Testis (tissue), 3 donors: Measurements from ENCODE around the gene CBLB. TPM values are rescaled to one million over a fixed set of nuclear protein-coding genes. Genes with fewer than 3 reads are reported as not detected.
"Not testable (repeated sequence)": the region's sequence is repeated elsewhere in the genome, so short reads cannot be mapped to it uniquely, and the experiment has no call there.

Experiments
- DNase-seq: peaks from one replicate; pipeline ENCODE4 v3.0.0-alpha.2; 2019
- H3K27ac ChIP-seq, 2 donors: fragments of 200-600 bp; sonication (generic); one replicate each; pipeline ENCODE4 v1.5.1; 2019
- H3K27me3 ChIP-seq: fragments of 200-600 bp; sonication (generic); one replicate; pipeline ENCODE4 v1.5.1; 2019
- H3K36me3 ChIP-seq: fragments of 200-600 bp; sonication (generic); one replicate; pipeline ENCODE4 v1.5.1; 2017; ENCODE audit warnings: low read depth; ENCODE audit errors: missing control alignments
- H3K4me1 ChIP-seq: fragments of 200-600 bp; sonication (generic); one replicate; pipeline ENCODE4 v1.5.1; 2019
- H3K4me3 ChIP-seq, 2 donors: fragments of 200-600 bp; sonication (generic); one replicate each; pipeline ENCODE4 v1.5.1; 2017 to 2019
- H3K9me3 ChIP-seq: fragments of 200-600 bp; sonication (generic); one replicate; pipeline ENCODE4 v1.5.1; 2017
- CTCF ChIP-seq, 3 experiments: fragments of 450-650 bp in 2 of 3; fragments of 200-600 bp in 1 of 3; sonication (generic) in 1 of 3; IDR thresholded peaks; one replicate each; pipeline ENCODE4 v1.5.1; 2016 to 2019; ENCODE audit warnings: antibody characterized with exemption in 3 of 3, mild to moderate bottlenecking in 2 of 3, moderate library complexity in 1 of 3
- POLR2A ChIP-seq: fragments of 450-650 bp; IDR thresholded peaks from one replicate; pipeline ENCODE4 v1.6.1; 2017; ENCODE audit warnings: antibody characterized with exemption, mild to moderate bottlenecking, moderate library complexity
- WGBS, 2 donors: methylation state at CpG; one replicate each; pipeline ENCODE4 v1.1.5; 2018; 5-methylcytosine and 5-hydroxymethylcytosine counted together
- intact Hi-C: fragments of 100-400 bp; cut with DNase I; formaldehyde crosslinking; loops from one replicate; pipeline ENCODE4 v1.15.1; 2023; ENCODE audit warnings: low total_unique reads
- polyA plus RNA-seq: library from polyadenylated mRNA; stranded (reverse); fragments of 350-450 nt; fragmentation: Illumina TruSeq; extraction: RNeasy Lipid Tissue Mini Kit (QIAGEN cat#74804); gene quantifications from one replicate; pipeline ENCODE4 v1.2.3, GENCODE V29; 2014; ENCODE audit warnings: low read depth, low replicate concordance; ENCODE audit not compliant: insufficient read depth
- total RNA-seq, 2 donors: library from RNA; depleted of rRNA; stranded (reverse); fragments of >200 nt; gene quantifications; one replicate each; pipeline ENCODE4 v1.2.3, GENCODE V29; 2016

CBLB gene
- total and polyA plus RNA-seq, 3 donors from 2014 or later = 33.0 to 73.6 (median 65.9) TPM

DNA sequence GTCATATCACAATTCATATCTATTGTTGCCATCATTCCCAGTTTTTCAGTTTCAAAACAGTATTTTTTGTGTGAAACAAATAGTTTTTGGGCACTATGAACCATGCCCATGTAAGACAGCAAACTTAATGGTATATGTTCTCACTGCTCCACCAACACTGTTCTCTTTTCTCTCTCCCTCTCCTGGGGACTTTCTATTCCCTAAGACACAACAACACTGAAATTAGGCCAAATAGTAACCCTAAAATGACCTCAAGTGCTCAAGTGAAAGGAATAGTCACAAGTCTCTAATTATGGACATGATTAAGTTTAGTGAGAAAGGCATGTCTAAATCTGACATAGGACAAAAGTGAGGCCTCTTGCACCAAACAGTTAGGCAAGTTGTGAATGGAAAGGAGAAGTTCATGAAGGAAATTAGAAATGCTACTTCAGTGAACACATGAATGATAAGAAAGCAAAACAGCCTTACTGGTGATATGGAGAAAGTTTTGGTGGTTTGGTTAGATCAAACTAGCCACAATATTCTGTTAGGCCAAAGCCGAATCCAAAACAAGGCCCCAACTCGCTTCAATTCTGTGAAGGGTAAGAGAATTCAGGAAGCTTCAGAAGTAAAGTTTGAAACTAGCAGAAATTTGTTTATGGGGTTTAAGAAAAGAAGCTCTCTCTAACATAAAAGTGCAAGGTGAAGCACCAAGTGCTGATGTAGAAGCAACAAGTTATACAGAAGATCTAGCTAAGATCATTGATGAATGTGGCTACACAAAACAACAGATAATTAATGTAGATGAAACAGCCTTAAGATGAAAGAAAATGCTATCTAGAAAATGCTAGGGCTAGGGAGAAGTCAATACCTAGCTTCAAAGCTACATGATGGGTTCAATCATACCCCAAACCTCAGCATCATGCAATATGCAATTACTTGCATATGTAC is 104.2 kb downstream of the CBLB start:
- Histone ChIP-seq H3K4me1 (no peaks in the 10 kb centered on the region), H3K27me3 (no peaks in the 10 kb centered on the region), H3K27ac (no peak overlapping the region), H3K36me3 (no peaks in the 10 kb centered on the region), H3K9me3 (no peaks in the 10 kb centered on the region), H3K4me3 (no peak overlapping the region)
- no peak for TF ChIP-seq CTCF (IDR thresholded peaks at IDR 0.05)
- no peak for TF ChIP-seq POLR2A
- DNase-seq = no peak
- 90 to 94% methylated on average over 2 of the region's 2 CpGs for WGBS, 2 donors
- intact Hi-C loops = no loop called here

DNA sequence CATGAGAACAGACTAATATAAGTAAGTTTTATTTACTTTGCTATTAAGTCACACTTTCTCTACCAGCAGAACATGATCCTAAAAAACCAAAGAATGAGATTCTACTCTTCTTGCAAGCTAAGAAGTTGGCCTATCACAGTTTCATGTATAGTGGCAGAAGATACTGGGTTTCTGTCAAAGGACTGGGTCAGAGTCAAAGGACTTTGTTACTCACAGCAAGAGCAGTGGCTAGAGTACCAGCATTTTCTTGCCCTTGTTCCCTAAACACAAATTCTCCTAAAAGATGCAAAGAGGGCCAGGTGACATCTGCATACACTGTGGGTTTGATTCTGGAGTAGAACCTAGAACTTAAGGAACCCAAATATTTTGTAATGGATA is 105.2 kb downstream of the CBLB start:
- H3K4me1 ChIP-seq = no peaks in the 10 kb centered on the region
- no peak overlapping the region for H3K4me3 ChIP-seq
- intact Hi-C loops = no loop called here
- no peaks in the 10 kb centered on the region for H3K36me3 ChIP-seq
- H3K27me3 ChIP-seq = no peaks in the 10 kb centered on the region
- H3K27ac ChIP-seq = no peak overlapping the region
- H3K9me3 ChIP-seq = no peaks in the 10 kb centered on the region
- no peak for TF ChIP-seq POLR2A
- no peak for TF ChIP-seq CTCF (IDR thresholded peaks at IDR 0.05)
- no peak for DNase-seq

- WGBS, 2 donors = 96 to 97% methylated on average over 12 to 13 of the region's 13 CpGs
- TF ChIP-seq CTCF (IDR thresholded peaks at IDR 0.05) = no peak
- no peak for TF ChIP-seq POLR2A
- Histone ChIP-seq H3K36me3 (no peaks in the 10 kb centered on the region), H3K9me3 (no peaks in the 10 kb centered on the region), H3K4me3 (no peak overlapping the region), H3K4me1 (no peaks in the 10 kb centered on the region), H3K27me3 (no peaks in the 10 kb centered on the region), H3K27ac (no peak overlapping the region)
- intact Hi-C loops = no loop called here
- no peak for DNase-seq
These were observed 105.8 kb downstream of the CBLB start for GRCh38 chr3:105762749-105763658.

GRCh38 chr3:105762214-105762613 is 106.6 kb downstream of the CBLB start:
- not testable (repeated sequence) for H3K4me1 ChIP-seq

GRCh38 chr3:105759442-105760078 is 109.3 kb downstream of the CBLB start:
- no peak for TF ChIP-seq POLR2A
- no peak for TF ChIP-seq CTCF (IDR thresholded peaks at IDR 0.05)
- Histone ChIP-seq H3K27ac (no peak overlapping the region), H3K4me1 (no peaks in the 10 kb centered on the region), H3K9me3 (no peaks in the 10 kb centered on the region), H3K4me3 (no peak overlapping the region), H3K27me3 (no peaks in the 10 kb centered on the region), H3K36me3 (no peaks in the 10 kb centered on the region)
- intact Hi-C loops = no loop called here
- WGBS, 2 donors = 86 to 100% methylated on average over 3 to 6 of the region's 6 CpGs
- no peak for DNase-seq

More at GRCh38 chr3:105762214-105762613, 106.6 kb downstream of the CBLB start:
- DNase-seq, H3K27ac ChIP-seq, H3K9me3 ChIP-seq, H3K36me3 ChIP-seq, H3K27me3 ChIP-seq, intact Hi-C loops, H3K4me3 ChIP-seq: not testable (repeated sequence)
- WGBS, 2 donors = 95 to 100% methylated on average over 1 of the region's 1 CpG
